Nephron (organoid): ENCODE results near the gene LMTK2.

Experiments used
- H3K27ac Mint-ChIP-seq, 3 experiments: 2 replicates each; pipeline ENCODE4 v1.8.0; 2020; ENCODE audit warnings: mixed read lengths in 3 of 3, mild to moderate bottlenecking in 2 of 3, moderate library complexity in 1 of 3
- H3K27me3 Mint-ChIP-seq: 2 replicates; pipeline ENCODE4 v1.8.0; 2021; ENCODE audit warnings: low read depth, mild to moderate bottlenecking, moderate library complexity, mixed read lengths
- H3K36me3 Mint-ChIP-seq: 2 replicates; pipeline ENCODE4 v1.8.0; 2020; ENCODE audit warnings: low read depth, mixed read lengths
- H3K4me1 Mint-ChIP-seq: 2 replicates; pipeline ENCODE4 v1.8.0; 2020; ENCODE audit warnings: mixed read lengths
- H3K4me3 Mint-ChIP-seq, 3 experiments: 2 replicates each; pipeline ENCODE4 v1.8.0; 2020; ENCODE audit warnings: mild to moderate bottlenecking in 3 of 3, mixed read lengths in 3 of 3, moderate library complexity in 2 of 3
- H3K9me3 Mint-ChIP-seq: 2 replicates; pipeline ENCODE4 v1.8.0; 2020; ENCODE audit warnings: mixed read lengths
- TF ChIP-seq, protein P1 (sequence below), 3 experiments: fragments of 200-600 bp; sonication (generic); IDR thresholded peaks; one replicate each; pipeline ENCODE4 v1.5.0; 2021; ENCODE audit warnings: antibody characterized with exemption in 3 of 3; ENCODE audit not compliant: unreplicated experiment in 3 of 3

The LMTK2 gene

DNA sequence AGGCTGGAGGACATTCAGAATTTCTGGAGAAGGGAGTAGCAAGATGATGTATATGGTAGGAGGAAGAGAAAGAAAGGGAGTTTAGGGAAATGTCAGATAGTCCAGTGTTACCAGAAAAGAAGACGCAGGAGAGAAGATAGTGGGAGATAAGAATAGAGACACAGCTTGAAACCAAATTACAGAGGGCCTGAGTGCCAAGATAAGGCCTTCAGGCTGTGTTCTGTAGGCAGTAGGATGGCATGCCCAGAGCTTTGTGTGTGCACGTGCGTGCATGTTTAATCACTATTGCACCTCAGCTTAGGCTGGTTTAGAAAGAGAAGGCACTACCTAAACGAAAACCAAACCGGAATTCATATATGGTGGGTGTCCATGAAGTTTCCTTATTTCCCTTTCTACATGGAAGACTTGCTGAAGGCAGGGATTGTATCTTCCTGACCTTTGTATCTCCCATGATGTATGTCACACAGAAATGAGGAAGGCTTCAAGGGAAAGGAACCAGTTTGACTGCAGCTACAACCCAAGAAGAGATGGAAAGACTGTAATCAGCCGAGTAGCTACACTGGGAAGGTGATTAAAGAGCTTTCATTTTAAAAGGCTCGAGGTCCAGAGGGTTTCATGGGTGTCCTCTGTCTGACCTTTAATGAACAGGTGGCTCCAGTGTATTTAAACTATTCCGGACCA is 68.7 kb downstream of the LMTK2 start:
- Mint-ChIP-seq H3K4me3 (no peak overlapping the region), H3K9me3 (no peaks in the 10 kb centered on the region), H3K4me1 (no peaks in the 10 kb centered on the region), H3K27ac (no peak overlapping the region), H3K36me3 (peaks cover 18% of the 10 kb centered on the region), H3K27me3 (no peaks in the 10 kb centered on the region)
- TF ChIP-seq, protein P1, sequence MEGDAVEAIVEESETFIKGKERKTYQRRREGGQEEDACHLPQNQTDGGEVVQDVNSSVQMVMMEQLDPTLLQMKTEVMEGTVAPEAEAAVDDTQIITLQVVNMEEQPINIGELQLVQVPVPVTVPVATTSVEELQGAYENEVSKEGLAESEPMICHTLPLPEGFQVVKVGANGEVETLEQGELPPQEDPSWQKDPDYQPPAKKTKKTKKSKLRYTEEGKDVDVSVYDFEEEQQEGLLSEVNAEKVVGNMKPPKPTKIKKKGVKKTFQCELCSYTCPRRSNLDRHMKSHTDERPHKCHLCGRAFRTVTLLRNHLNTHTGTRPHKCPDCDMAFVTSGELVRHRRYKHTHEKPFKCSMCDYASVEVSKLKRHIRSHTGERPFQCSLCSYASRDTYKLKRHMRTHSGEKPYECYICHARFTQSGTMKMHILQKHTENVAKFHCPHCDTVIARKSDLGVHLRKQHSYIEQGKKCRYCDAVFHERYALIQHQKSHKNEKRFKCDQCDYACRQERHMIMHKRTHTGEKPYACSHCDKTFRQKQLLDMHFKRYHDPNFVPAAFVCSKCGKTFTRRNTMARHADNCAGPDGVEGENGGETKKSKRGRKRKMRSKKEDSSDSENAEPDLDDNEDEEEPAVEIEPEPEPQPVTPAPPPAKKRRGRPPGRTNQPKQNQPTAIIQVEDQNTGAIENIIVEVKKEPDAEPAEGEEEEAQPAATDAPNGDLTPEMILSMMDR (IDR thresholded peaks at IDR 0.05; ENCODE audit: unreplicated experiment in 3 of 3) = no peak

DNA sequence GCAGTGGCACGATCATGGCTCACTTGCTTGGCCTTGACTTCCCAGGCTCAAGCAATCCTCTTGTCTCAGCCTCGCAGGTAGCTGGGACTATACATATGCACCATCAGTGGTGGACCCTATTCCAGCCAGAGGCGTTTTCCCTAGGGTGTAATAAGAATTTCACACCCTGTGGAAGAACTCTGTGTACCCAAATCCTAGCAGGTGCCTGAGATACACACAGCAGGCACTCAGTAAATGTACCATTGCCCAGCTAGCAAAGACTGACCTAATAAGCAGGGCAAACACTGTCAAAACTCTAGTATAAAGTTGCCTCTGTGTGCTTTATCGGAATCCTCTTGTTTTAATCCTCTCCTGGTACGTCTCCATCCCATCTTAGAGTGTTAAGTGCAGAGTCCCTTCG is 70.9 kb downstream of the LMTK2 start:
- no peaks in the 10 kb centered on the region for H3K27me3 Mint-ChIP-seq
- TF ChIP-seq, protein P1 (IDR thresholded peaks at IDR 0.05; ENCODE audit: unreplicated experiment in 3 of 3) = no peak
- H3K27ac Mint-ChIP-seq = no peak overlapping the region
- H3K4me1 Mint-ChIP-seq = no peaks in the 10 kb centered on the region
- peaks cover 27% of the 10 kb centered on the region for H3K36me3 Mint-ChIP-seq
- no peaks in the 10 kb centered on the region for H3K9me3 Mint-ChIP-seq
- H3K4me3 Mint-ChIP-seq = no peak overlapping the region

DNA sequence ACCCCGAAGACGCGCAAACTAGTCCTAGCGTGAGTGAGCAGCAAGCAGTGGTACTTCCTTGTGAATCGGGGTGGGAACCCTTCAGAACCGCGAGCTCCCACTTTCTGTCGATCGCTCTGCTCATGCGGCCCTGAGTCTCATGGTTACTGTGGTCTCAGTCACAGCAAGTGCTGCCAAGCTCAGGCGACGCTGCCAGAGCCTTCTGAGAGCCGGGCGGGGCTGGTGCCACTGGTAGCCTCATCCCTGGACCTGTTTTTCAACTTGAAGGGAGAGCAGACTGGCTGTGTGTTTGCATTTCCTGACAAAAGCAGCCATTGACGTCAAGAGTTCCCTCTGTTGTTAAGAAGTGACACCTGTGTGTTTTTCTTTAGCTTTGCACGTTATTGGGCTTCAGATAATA is 71.7 kb downstream of the LMTK2 start:
- Mint-ChIP-seq H3K4me1 (no peaks in the 10 kb centered on the region), H3K4me3 (no peak overlapping the region), H3K36me3 (peaks cover 29% of the 10 kb centered on the region), H3K9me3 (no peaks in the 10 kb centered on the region), H3K27ac (no peak overlapping the region), H3K27me3 (no peaks in the 10 kb centered on the region)
- TF ChIP-seq, protein P1 (IDR thresholded peaks at IDR 0.05; ENCODE audit: unreplicated experiment in 3 of 3) = no peak

DNA sequence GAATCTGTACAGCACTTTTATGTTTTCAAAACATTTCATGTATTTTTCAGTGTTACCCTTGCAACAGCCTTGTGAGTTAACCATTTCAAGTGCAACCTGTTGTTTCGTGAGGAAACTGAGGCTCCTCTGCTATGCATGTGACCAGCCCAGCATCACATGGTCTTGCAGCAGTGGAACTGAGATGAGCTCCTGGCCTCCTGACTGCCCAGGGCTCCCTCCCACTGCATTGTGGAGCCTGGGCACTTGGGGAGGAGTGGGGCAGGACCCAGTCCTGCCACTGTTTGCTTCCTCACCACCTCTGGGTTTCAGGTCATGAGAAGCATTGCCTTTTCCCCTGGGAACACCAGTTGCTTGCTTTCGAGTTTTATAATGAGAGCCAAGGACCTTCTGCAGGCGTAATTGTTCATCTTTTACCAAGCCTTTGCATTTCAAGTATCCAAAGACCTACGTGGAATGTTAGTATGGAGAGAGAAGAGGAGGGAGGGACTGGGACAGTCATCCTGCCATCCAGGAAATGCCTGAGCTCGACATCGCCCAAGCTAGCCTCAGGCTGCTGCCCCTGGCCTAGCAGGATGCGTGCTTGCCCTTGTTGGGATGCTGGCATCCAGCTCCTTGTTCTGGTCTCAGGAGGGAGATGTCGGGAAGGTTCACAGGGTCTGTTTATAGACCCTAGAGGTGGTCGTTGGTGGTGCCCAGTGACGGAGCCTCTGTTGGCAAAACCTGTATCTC is 72.3 kb downstream of the LMTK2 start:
- H3K9me3 Mint-ChIP-seq = no peaks in the 10 kb centered on the region
- H3K27ac Mint-ChIP-seq = no peak overlapping the region
- no peaks in the 10 kb centered on the region for H3K4me1 Mint-ChIP-seq
- H3K36me3 Mint-ChIP-seq = peaks cover 32% of the 10 kb centered on the region
- TF ChIP-seq, protein P1 (IDR thresholded peaks at IDR 0.05; ENCODE audit: unreplicated experiment in 3 of 3) = no peak
- no peaks in the 10 kb centered on the region for H3K27me3 Mint-ChIP-seq
- no peak overlapping the region for H3K4me3 Mint-ChIP-seq

DNA sequence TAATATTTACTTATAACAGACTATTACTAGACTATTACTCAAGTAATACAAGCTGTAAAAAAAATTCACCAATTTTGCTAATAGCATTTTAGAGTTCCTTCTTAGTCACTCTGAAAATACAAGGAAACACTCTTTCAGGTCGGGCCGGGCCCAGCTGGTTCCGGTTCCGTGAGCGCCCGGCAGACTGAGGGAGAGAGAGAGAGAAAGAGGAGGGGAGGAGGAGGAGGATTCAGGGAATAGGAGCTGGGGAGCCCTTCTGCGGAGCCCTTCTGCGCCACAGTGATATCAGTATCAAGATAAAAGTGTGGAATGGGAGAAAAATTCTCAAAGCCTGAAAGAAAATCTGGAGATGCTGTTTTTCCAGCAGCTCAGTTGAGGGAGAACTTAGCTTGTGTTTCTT is 74.1 kb downstream of the LMTK2 start:
- Mint-ChIP-seq H3K4me1 (no peaks in the 10 kb centered on the region), H3K27ac (no peak overlapping the region), H3K27me3 (no peaks in the 10 kb centered on the region), H3K36me3 (peaks cover 35% of the 10 kb centered on the region), H3K9me3 (no peaks in the 10 kb centered on the region), H3K4me3 (no peak overlapping the region)
- TF ChIP-seq, protein P1 (IDR thresholded peaks at IDR 0.05; ENCODE audit: unreplicated experiment in 3 of 3) = no peak

DNA sequence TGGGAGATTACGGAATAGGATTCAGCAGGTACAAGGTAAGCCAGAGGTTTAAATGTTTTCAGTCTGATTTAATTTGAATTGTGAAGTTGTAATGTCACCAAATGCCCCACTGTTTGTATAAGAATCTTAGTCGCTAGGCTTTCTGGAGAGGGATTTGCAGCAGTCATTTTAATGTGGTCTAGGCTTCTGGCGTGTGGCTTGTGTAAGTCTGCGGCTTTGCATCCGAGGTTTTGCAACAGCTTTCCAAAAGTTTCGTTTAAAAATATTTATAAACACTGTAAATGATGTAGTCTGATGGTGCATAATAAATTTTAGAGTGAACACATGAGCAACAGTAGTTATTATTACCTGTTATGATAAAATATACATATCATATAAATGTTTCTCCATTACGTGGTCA is 78.4 kb downstream of the LMTK2 start:
- H3K27me3 Mint-ChIP-seq = no peaks in the 10 kb centered on the region
- H3K36me3 Mint-ChIP-seq = peaks cover 67% of the 10 kb centered on the region
- no peaks in the 10 kb centered on the region for H3K4me1 Mint-ChIP-seq
- no peak overlapping the region for H3K4me3 Mint-ChIP-seq
- H3K9me3 Mint-ChIP-seq = peaks cover 11% of the 10 kb centered on the region
- TF ChIP-seq, protein P1 (IDR thresholded peaks at IDR 0.05; ENCODE audit: unreplicated experiment in 3 of 3) = no peak
- no peak overlapping the region for H3K27ac Mint-ChIP-seq
